CD4-positive, alpha-beta T cell treated with Interleukin-21 for 1 hour (primary cell): ENCODE results near the gene GPR21.

Source experiments
- DNase-seq: peaks from one replicate; pipeline ENCODE4 v3.0.0-alpha.2; 2020

Gene GPR21

GRCh38 chr9:123034881-123035510, 1.5 kb downstream of the GPR21 start:
- DNase-seq: no peak

GRCh38 chr9:123035791-123036190, 2.3 kb downstream of the GPR21 start:
- no peak for DNase-seq

GRCh38 chr9:123036893-123037545, 3.6 kb downstream of the GPR21 start:
- DNase-seq: no peak

- no peak for DNase-seq
These were observed 6.3 kb downstream of the GPR21 start for GRCh38 chr9:123039617-123040219.

GRCh38 chr9:123040801-123041200, 7.3 kb downstream of the GPR21 start:
- no peak for DNase-seq

GRCh38 chr9:123041489-123041888, 8.0 kb downstream of the GPR21 start:
- no peak for DNase-seq

GRCh38 chr9:123043081-123043939, 9.8 kb downstream of the GPR21 start:
- DNase-seq: no peak

- no peak for DNase-seq
These were observed 11.1 kb downstream of the GPR21 start for GRCh38 chr9:123044586-123044985.

GRCh38 chr9:123046406-123047195, 13.1 kb downstream of the GPR21 start:
- DNase-seq: no peak

- DNase-seq: no peak
These were observed 15.3 kb downstream of the GPR21 start for GRCh38 chr9:123048748-123049147.

- no peak for DNase-seq
These were observed 16.2 kb downstream of the GPR21 start for GRCh38 chr9:123049589-123050222.

GRCh38 chr9:123053046-123053445, 19.6 kb downstream of the GPR21 start:
- no peak for DNase-seq

- DNase-seq: no peak
These were observed 20.2 kb downstream of the GPR21 start for GRCh38 chr9:123053711-123054110.

GRCh38 chr9:123058834-123059233, 25.4 kb downstream of the GPR21 start:
- no peak for DNase-seq

GRCh38 chr9:123059472-123060220, 26.2 kb downstream of the GPR21 start:
- DNase-seq: no peak

GRCh38 chr9:123061216-123061615, 27.7 kb downstream of the GPR21 start:
- DNase-seq: no peak

- no peak for DNase-seq
These were observed 29.1 kb downstream of the GPR21 start for GRCh38 chr9:123062351-123063176.

- DNase-seq: no peak
These were observed 29.7 kb downstream of the GPR21 start for GRCh38 chr9:123063177-123063598.

- no peak for DNase-seq
These were observed 30.4 kb downstream of the GPR21 start for GRCh38 chr9:123063896-123064295.

GRCh38 chr9:123064716-123065115, 31.2 kb downstream of the GPR21 start:
- no peak for DNase-seq
